Endothelial cell of hepatic sinusoid (primary cell): Measurements from ENCODE around the gene RIPK3.
"Not testable (repeated sequence)": the region's sequence is repeated elsewhere in the genome, so short reads cannot be mapped to it uniquely, and the experiment has no call there.

Experiments
- in situ Hi-C: cut with HindIII; loops from 2 replicates; pipeline ENCODE4 v1.10.0; 2017; ENCODE audit warnings: low sequenced_read_pairs

Gene RIPK3

GRCh38 chr14:24369907-24370687, 30.3 kb upstream of the RIPK3 start:
- in situ Hi-C loops: loop anchor here (5.0 kb wide), 1 partner anchor 47 kb away; no protein-coding TSS in a partner anchor

- in situ Hi-C loops: loop anchor here (5.0 kb wide), 1 partner anchor 48 kb away; no protein-coding TSS in a partner anchor
Measured at GRCh38 chr14:24369463-24369862, 29.7 kb upstream of the RIPK3 start.

- in situ Hi-C loops: loop anchor here (5.0 kb wide), 1 partner anchor 49 kb away; no protein-coding TSS in a partner anchor
Measured at GRCh38 chr14:24368562-24369252, 28.9 kb upstream of the RIPK3 start.

GRCh38 chr14:24368212-24368561, 28.4 kb upstream of the RIPK3 start:
- in situ Hi-C loops: loop anchor here (5.0 kb wide), 1 partner anchor 49 kb away; no protein-coding TSS in a partner anchor

GRCh38 chr14:24367514-24368211, 27.9 kb upstream of the RIPK3 start, which contains the start of gene NFATC4:
Gene NFATC4 (plus strand): TSS chr14:24368184. CDS start chr14:24368341, 157 bp downstream.
- in situ Hi-C loops: loop anchor here (5.0 kb wide), 1 partner anchor 50 kb away; no protein-coding TSS in a partner anchor

- in situ Hi-C loops: loop anchor here (5.0 kb wide), 1 partner anchor 50 kb away; no protein-coding TSS in a partner anchor
Measured at GRCh38 chr14:24366721-24367513, 27.1 kb upstream of the RIPK3 start.

- in situ Hi-C loops: loop anchor here (5.0 kb wide), 1 partner anchor 51 kb away; no protein-coding TSS in a partner anchor
Measured at GRCh38 chr14:24366413-24366720, 26.6 kb upstream of the RIPK3 start.

GRCh38 chr14:24365600-24366412, 26.0 kb upstream of the RIPK3 start:
- in situ Hi-C loops: loop anchor here (5.0 kb wide), 1 partner anchor 51 kb away; no protein-coding TSS in a partner anchor

- in situ Hi-C loops: loop anchor here (5.0 kb wide), 1 partner anchor 52 kb away; no protein-coding TSS in a partner anchor
Measured at GRCh38 chr14:24364841-24365240, 25.1 kb upstream of the RIPK3 start.

- in situ Hi-C loops: no loop called here
Measured at GRCh38 chr14:24363401-24363800, 23.6 kb upstream of the RIPK3 start.

GRCh38 chr14:24362241-24362960, 22.6 kb upstream of the RIPK3 start:
- in situ Hi-C loops: no loop called here

- in situ Hi-C loops: no loop called here
Measured at GRCh38 chr14:24361326-24361725, 21.5 kb upstream of the RIPK3 start.

- in situ Hi-C loops: no loop called here
Measured at GRCh38 chr14:24360281-24360680, 20.5 kb upstream of the RIPK3 start.

GRCh38 chr14:24356208-24356607, 16.4 kb upstream of the RIPK3 start:
- in situ Hi-C loops: no loop called here

- in situ Hi-C loops: no loop called here
Measured at GRCh38 chr14:24355009-24355408, 15.2 kb upstream of the RIPK3 start.

- in situ Hi-C loops: not testable (repeated sequence)
Measured at GRCh38 chr14:24354482-24354825, 14.7 kb upstream of the RIPK3 start.

GRCh38 chr14:24353559-24354481, 14.0 kb upstream of the RIPK3 start:
- in situ Hi-C loops: no loop called here

- in situ Hi-C loops: no loop called here
Measured at GRCh38 chr14:24351517-24351916, 11.7 kb upstream of the RIPK3 start.
